Upper lobe of left lung (tissue), 6 donors: ENCODE results near the gene ZNF800. TPM values are rescaled to one million over a fixed set of nuclear protein-coding genes. Genes with fewer than 3 reads are reported as not detected.
"Not testable (repeated sequence)": the region's sequence is repeated elsewhere in the genome, so short reads cannot be mapped to it uniquely, and the experiment has no call there.

ENCODE experiments used
- ATAC-seq, 2 donors: fragments of 200-7000 bp; cut with Tn5 transposase; one replicate each; pipeline ENCODE4 v1.9.1; 2022; ENCODE audit warnings: mild to moderate bottlenecking in 2 of 2, moderate library complexity in 2 of 2; ENCODE audit not compliant: low FRiP score in 2 of 2
- DNase-seq, 2 donors: peaks; one replicate each; pipeline ENCODE4 v3.0.0-alpha.2; 2019 to 2020
- H3K27ac ChIP-seq, 4 donors: fragments of 200-600 bp; sonication (generic); one replicate each; pipeline ENCODE4 v1.5.1; 2016 to 2019
- H3K27me3 ChIP-seq, 4 donors: fragments of 200-600 bp; sonication (generic); one replicate each; pipeline ENCODE4 v1.5.1; 2017 to 2019
- H3K36me3 ChIP-seq, 4 donors: fragments of 200-600 bp; sonication (generic); one replicate each; pipeline ENCODE4 v1.5.1; 2016 to 2019
- H3K4me1 ChIP-seq, 4 donors: fragments of 200-600 bp; sonication (generic); one replicate each; pipeline ENCODE4 v1.5.1; 2018 to 2019
- H3K4me3 ChIP-seq, 4 donors: fragments of 200-600 bp; sonication (generic); one replicate each; pipeline ENCODE4 v1.5.1; 2017 to 2019; ENCODE audit warnings: mild to moderate bottlenecking in 2 of 4, moderate library complexity in 1 of 4
- H3K9me3 ChIP-seq, 4 donors: fragments of 200-600 bp; sonication (generic); one replicate each; pipeline ENCODE4 v1.5.1; 2018 to 2019
- EP300 ChIP-seq, 4 donors: sonication (generic); formaldehyde crosslinking; IDR thresholded peaks; one replicate each; pipeline ENCODE4 v1.5.1; 2017; ENCODE audit warnings: antibody characterized with exemption in 4 of 4, control low read depth in 2 of 4
- POLR2A ChIP-seq, 4 donors: fragments of 450-650 bp; IDR thresholded peaks; one replicate each; pipeline ENCODE4 v1.5.1; 2016 to 2017; ENCODE audit warnings: antibody characterized with exemption in 4 of 4, mild to moderate bottlenecking in 2 of 4
- POLR2AphosphoS5 ChIP-seq, 2 donors: sonication (generic); formaldehyde crosslinking; IDR thresholded peaks; one replicate each; pipeline ENCODE4 v1.5.1; 2017; ENCODE audit warnings: antibody characterized with exemption in 2 of 2
- WGBS, 2 donors: methylation state at CpG; one replicate each; pipeline ENCODE4 v1.1.5; 2017 to 2018; 5-methylcytosine and 5-hydroxymethylcytosine counted together
- total RNA-seq, 6 donors: library from RNA; depleted of rRNA in 4 of 6; stranded (reverse); fragments of >200 nt in 4 of 6; gene quantifications; one replicate each; pipeline versions ENCODE4 v1.1.0 to v1.2.1, GENCODE V29; 2016 to 2021
- TF ChIP-seq, protein P1 (sequence below), 6 experiments: fragments of 450-650 bp in 4 of 6; fragments of 200-600 bp in 2 of 6; sonication (generic) in 2 of 6; IDR thresholded peaks; one replicate each; pipeline ENCODE4 v1.5.1; 2016 to 2019; ENCODE audit warnings: antibody characterized with exemption in 6 of 6
- donor health status: DM: no; HTN: no; CAD: no; lungs with moderate emphysema.
- donor health status: DM: no; HTN: yes; CAD: no; lungs with severe emphysema.

The ZNF800 gene
- total RNA-seq, 6 donors from 2014 or later = 30.8 to 45.6 (median 32.7) TPM

DNA sequence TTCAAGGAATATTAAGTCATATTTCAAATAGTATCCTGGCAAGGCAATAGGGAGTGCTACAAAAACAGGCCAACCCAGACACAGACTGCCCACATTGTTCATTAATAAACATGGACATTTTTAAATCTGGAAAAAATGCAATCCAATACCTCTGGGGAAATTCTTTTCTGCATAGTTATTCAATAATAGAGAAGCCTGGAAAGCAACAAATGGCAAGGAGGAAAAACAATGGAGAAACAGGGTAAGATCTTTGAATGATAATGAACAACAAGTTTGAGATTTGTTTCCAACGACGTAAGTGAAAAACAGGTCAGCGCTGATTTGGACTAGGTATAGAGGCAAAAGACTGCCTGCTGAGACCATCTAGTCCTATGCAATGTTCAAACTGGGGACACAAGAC is 44.7 kb upstream of the ZNF800 start:
- Histone ChIP-seq H3K9me3 (no peaks in the 10 kb centered on the region), H3K36me3 (no peaks in the 10 kb centered on the region), H3K27ac (no peak overlapping the region), H3K27me3 (no peaks in the 10 kb centered on the region), H3K4me1 (no peaks in the 10 kb centered on the region), H3K4me3 (no peak overlapping the region)
- ATAC-seq (no peak), DNase-seq (no peak)
- no peak for TF ChIP-seq POLR2A (IDR thresholded peaks at IDR 0.05)
- TF ChIP-seq POLR2AphosphoS5 (IDR thresholded peaks at IDR 0.05) = no peak
- TF ChIP-seq EP300 (IDR thresholded peaks at IDR 0.05) = no peak
- TF ChIP-seq, protein P1, sequence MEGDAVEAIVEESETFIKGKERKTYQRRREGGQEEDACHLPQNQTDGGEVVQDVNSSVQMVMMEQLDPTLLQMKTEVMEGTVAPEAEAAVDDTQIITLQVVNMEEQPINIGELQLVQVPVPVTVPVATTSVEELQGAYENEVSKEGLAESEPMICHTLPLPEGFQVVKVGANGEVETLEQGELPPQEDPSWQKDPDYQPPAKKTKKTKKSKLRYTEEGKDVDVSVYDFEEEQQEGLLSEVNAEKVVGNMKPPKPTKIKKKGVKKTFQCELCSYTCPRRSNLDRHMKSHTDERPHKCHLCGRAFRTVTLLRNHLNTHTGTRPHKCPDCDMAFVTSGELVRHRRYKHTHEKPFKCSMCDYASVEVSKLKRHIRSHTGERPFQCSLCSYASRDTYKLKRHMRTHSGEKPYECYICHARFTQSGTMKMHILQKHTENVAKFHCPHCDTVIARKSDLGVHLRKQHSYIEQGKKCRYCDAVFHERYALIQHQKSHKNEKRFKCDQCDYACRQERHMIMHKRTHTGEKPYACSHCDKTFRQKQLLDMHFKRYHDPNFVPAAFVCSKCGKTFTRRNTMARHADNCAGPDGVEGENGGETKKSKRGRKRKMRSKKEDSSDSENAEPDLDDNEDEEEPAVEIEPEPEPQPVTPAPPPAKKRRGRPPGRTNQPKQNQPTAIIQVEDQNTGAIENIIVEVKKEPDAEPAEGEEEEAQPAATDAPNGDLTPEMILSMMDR (IDR thresholded peaks at IDR 0.05) = no peak
- 86 to 94% methylated on average over 3 of the region's 3 CpGs for WGBS, 2 donors

DNA sequence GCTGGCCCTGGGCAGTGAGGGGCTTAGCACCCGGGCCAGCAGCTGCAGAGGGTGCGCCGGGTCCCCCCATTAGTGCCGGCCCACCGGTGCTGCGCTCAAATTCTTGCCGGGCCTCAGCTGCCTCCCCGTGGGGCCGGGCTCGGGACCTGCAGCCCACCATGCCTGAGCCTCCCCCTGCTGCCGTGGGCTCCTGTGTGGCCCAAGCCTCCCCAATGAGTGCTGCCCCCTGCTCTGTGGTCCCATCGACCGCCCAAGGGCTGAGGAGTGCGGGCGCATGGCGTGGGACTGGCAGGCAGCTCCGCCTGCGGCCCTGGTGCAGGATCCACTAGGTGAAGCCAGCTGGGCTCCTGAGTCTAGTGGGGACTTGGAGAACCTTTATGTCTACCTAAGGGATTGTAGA is 36.8 kb upstream of the ZNF800 start:
- not testable (repeated sequence) for H3K4me1 ChIP-seq, H3K27me3 ChIP-seq, H3K36me3 ChIP-seq, H3K9me3 ChIP-seq, H3K4me3 ChIP-seq, ATAC-seq, H3K27ac ChIP-seq
- WGBS, 2 donors = 95% methylated on average over 12 of the region's 18 CpGs; no CpG with 5 or more reads in 1 of the 2 donors
- peak in 1 of 2 donors; percentile 59 for DNase-seq

DNA sequence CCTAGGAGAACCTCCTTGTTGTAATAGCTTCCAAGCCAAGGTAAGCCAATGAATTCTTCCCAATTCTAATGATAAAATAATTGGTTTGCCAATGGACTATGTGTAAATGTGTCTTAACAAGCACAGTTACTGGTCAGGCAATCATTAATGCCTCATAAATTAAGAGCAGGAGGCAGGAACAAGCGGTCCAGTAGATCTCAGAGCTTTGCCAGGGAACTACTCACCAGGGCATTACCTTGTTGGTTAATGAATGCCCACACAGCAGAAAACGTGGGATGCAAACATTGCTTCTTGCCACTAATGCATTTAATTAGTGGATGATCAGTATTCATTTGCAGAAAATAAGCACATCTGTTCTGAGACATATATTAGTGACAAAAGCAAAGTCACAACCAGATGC is 26.7 kb upstream of the ZNF800 start:
- no peak for ATAC-seq
- H3K4me1 ChIP-seq = no peaks in the 10 kb centered on the region
- no peak for TF ChIP-seq POLR2AphosphoS5 (IDR thresholded peaks at IDR 0.05)
- TF ChIP-seq POLR2A (IDR thresholded peaks at IDR 0.05) = no peak
- TF ChIP-seq EP300 (IDR thresholded peaks at IDR 0.05) = no peak
- TF ChIP-seq, protein P1 (IDR thresholded peaks at IDR 0.05) = no peak
- no peak overlapping the region for H3K4me3 ChIP-seq
- no peaks in the 10 kb centered on the region for H3K36me3 ChIP-seq
- H3K27ac ChIP-seq = no peak overlapping the region
- WGBS, 2 donors = 63 to 66% methylated on average over 2 of the region's 2 CpGs
- no peak for DNase-seq
- H3K9me3 ChIP-seq = no peaks in the 10 kb centered on the region
- H3K27me3 ChIP-seq = no peaks in the 10 kb centered on the region

DNA sequence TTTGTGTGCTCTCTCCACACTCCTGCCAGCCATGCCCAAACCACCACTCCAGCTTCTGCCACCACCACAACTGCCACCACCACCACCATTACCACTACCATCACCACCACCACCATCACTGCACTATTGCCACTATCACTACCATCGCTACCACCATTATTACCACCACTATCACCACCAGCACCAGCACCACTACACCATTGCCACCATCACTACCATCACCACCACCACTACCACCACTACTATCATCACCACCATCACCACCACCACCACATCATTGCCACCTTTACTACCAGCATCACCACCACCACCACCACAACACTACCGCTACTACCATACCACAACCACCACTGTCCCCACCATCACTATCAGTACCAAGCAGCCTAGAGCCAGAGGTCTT is 26.0 kb upstream of the ZNF800 start:
- no peaks in the 10 kb centered on the region for H3K27me3 ChIP-seq
- H3K36me3 ChIP-seq = no peaks in the 10 kb centered on the region
- H3K4me3 ChIP-seq = no peak overlapping the region
- H3K9me3 ChIP-seq = no peaks in the 10 kb centered on the region
- no peak overlapping the region for H3K27ac ChIP-seq
- TF ChIP-seq POLR2AphosphoS5 (IDR thresholded peaks at IDR 0.05) = no peak
- TF ChIP-seq, protein P1 (IDR thresholded peaks at IDR 0.05) = no peak
- TF ChIP-seq EP300 (IDR thresholded peaks at IDR 0.05) = no peak
- TF ChIP-seq POLR2A (IDR thresholded peaks at IDR 0.05) = no peak
- peak in 1 of 2 donors; percentile 40 for ATAC-seq
- no peak for DNase-seq
- WGBS, 2 donors = 43 to 68% methylated on average over 2 of the region's 2 CpGs
- peaks cover 0 to 3% (median 0%) of the 10 kb centered on the region in 4 donors for H3K4me1 ChIP-seq

GRCh38 chr7:127417346-127417745 is 24.8 kb upstream of the ZNF800 start:
- WGBS, 2 donors = 79 to 83% methylated on average over 4 of the region's 4 CpGs
- H3K9me3 ChIP-seq = no peaks in the 10 kb centered on the region
- peaks cover 0 to 3% (median 0%) of the 10 kb centered on the region in 4 donors for H3K4me1 ChIP-seq
- ATAC-seq = no peak
- TF ChIP-seq, protein P1 (IDR thresholded peaks at IDR 0.05) = no peak
- TF ChIP-seq POLR2AphosphoS5 (IDR thresholded peaks at IDR 0.05) = no peak
- TF ChIP-seq EP300 (IDR thresholded peaks at IDR 0.05) = no peak
- no peak for TF ChIP-seq POLR2A (IDR thresholded peaks at IDR 0.05)
- no peak overlapping the region for H3K27ac ChIP-seq
- DNase-seq = no peak
- no peaks in the 10 kb centered on the region for H3K36me3 ChIP-seq
- H3K27me3 ChIP-seq = no peaks in the 10 kb centered on the region
- H3K4me3 ChIP-seq = no peak overlapping the region
